Stimulated activated CD4-positive, alpha-beta T cell treated with anti-CD3 and anti-CD28 coated beads, TNF-alpha, amount 100 ng/mL, for 48 hours (primary cell): ENCODE measurements around the gene RTN4IP1.
"Not testable (repeated sequence)": the region's sequence is repeated elsewhere in the genome, so short reads cannot be mapped to it uniquely, and the experiment has no call there.

Experiments
- DNase-seq, 3 donors: peaks; one replicate each; pipeline ENCODE4 v3.0.0-alpha.2; 2020; ENCODE audit warnings: low read depth in 3 of 3

The RTN4IP1 gene

GRCh38 chr6:106586815-106587415, 42.4 kb downstream of the RTN4IP1 start:
- DNase-seq = no peak

DNA sequence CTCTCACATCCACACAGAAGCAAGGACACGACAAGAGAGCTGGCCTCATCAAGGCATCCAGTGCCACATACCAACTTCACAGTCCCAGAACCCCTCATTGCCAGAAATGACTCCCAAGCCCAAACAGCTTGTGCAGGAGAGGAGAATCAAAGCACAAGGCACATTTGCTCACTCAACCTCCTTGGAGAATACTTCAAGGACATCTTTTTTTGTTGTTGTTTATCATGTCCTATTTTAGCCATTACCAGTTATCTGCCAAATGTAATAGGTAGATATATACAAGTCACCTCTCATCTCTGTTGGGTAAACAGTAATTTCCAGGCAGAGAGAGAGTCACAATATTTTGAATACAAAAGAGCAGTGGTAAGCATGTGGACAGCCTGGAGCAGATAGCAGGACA, 47.8 kb downstream of the RTN4IP1 start:
- DNase-seq = no peak

- no peak for DNase-seq
These were observed 50.0 kb downstream of the RTN4IP1 start for GRCh38 chr6:106579281-106579680.

DNA sequence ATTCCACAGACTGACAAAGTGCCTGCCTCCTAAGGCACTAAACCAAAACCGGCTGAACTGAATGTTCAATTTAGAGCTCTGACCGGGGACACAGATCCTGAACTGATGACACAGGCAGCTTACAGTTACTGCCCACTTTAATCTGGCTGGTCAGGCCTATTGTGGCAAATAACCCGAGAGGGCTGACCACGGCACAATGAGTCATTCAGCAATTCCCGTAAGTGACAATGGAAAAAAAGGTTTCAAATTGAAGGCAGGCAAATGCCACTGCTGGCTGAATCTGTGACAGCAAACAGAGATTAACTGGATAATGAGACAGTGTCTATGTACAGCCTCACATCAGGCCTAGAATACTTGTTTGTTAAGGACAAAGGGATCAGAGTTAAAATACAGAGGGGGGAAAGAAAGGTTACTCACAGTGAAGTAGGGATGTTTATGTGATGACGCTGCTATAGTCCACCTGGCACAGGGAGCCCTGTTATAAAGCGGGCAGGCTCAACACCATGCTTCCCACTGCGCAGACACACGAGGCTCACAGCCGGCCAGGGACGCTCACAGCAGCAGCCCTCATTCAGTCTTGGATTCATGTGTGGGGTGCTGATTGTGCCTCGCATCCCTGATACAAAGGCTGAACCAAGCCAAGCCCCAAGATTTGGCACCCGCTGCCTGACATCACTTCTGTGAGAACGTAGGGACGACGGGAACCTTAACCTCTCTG, 54.4 kb downstream of the RTN4IP1 start:
- DNase-seq = no peak

- no peak for DNase-seq
These were observed 56.3 kb downstream of the RTN4IP1 start for GRCh38 chr6:106572875-106573585.

- DNase-seq = no peak
These were observed 56.9 kb downstream of the RTN4IP1 start for GRCh38 chr6:106572436-106572835.

- no peak for DNase-seq
These were observed 59.9 kb downstream of the RTN4IP1 start for GRCh38 chr6:106569428-106569827.

- DNase-seq = no peak
These were observed 60.8 kb downstream of the RTN4IP1 start for GRCh38 chr6:106568530-106568929.

DNA sequence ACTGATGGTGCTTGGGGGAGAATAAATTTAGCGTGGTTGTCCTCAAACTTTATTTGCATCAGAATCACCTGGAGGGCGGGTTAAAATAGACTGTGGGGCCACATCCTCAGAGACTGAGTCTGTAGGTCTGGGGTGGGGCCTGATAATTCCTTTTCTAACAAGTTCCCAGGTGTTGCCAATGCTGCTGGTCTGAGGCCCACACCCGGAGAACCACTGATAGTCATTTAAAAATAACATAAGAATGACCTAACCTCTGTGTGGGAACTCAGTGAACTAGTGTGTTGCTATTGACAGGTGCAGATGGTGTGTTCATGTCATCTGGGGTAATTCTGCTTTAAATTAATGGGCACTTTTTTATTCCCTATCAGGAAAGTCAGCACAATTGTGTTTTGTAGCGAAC, 64.8 kb downstream of the RTN4IP1 start:
- DNase-seq = no peak

GRCh38 chr6:106563614-106564013, 65.7 kb downstream of the RTN4IP1 start:
- DNase-seq = no peak

DNA sequence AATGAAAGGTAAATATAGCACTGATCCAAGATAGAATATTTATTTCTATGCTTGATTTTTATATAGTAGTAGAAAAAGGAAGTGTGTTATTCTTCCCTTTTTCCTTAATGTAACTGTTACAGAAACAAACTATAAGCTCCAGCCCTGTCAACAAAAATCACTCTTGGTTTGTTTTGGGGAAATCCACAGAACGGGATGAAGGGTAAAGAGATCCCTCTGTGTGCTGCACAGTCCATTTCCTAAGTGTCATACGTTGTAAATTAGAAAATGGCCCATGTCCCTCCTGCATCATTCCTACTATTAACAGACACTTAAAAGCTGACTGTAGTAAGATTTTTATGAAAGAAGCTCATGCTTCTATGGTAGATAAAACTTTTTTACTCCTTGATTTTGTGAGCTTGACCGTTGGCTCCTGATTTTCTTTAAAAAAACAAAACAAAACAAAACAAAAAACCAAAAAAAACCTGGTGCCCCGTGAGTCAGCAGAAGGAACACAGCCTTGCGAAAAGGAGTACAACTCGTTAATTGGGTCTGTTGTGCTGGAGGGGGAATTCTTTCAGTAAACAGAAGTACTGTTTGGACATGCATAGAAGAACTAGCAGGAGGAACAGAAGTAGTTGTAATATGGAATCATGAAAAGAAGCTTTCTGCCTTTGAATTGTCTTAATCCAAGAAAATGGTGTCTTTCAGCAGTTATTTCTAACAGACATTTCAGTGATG, 67.5 kb downstream of the RTN4IP1 start:
- DNase-seq = no peak

DNA sequence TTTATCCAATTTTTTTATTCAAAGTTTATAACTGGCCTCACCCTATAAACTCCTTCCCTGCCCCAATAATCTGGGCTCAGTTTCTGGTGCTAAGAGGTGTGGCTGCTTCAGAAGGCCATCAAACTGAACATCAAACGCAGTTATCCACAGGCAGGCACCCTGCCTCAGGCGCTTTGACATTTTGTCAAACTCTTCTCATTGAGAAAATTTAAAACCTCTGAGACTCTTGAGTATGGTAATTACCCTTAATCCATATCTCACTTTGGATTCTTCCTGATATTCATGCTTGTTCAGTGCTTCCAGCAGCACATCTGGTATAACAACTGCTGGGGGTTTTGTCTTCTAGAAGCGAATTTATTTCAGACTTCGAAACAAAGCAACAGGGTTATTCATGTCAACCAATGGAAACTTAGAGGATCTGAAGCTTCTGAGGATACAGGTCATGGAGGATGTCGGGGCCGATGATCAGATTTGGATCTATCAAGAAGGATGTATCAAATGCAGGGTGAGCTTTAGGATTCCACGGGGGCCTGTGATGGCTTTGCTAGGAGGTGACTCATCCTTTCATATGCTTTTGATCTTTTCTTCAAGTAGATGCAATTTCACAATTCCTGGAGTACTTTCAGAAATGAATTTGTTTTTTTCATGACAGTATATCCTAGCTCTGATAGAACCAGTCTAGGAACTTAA, 68.2 kb downstream of the RTN4IP1 start:
- no peak for DNase-seq

- not testable (repeated sequence) for DNase-seq
These were observed 69.6 kb downstream of the RTN4IP1 start for GRCh38 chr6:106559659-106560058.

DNA sequence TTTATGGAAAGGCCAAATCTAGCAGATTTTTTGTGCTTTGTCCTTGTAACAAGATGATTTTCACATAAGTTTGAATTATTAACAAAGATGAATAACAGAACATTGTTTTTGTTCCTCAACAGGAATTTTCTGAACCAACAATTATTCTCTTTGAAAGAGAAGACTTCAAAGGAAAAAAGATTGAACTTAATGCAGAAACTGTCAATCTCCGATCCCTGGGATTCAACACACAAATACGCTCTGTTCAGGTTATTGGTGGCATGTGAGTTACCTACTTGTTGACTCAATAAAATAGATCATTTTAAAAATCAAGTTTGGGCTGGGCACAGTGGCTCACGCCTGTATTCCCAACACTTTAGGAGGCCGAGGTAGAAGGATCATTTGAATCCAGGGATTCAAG, 70.9 kb downstream of the RTN4IP1 start:
- DNase-seq = no peak

DNA sequence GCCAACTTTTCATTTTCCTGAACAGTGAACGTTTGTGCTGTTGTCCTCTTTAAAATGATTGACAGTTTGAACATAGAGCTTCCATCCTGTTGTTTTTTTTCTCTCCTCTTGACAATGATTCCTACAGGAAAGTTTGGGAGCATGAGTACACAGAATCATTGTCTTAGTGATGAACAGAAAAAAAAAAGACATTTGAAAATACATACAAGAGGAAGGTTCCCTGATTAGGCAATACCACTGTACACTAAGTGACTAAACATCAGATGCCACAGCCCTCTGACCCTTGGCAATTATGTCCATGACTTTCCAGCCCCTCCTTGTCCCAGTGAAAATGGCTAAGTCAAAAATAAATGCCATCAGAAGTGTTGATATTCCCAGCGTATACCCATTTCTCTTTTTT, 71.5 kb downstream of the RTN4IP1 start:
- DNase-seq = no peak

GRCh38 chr6:106556368-106556960, 72.8 kb downstream of the RTN4IP1 start:
- no peak for DNase-seq

DNA sequence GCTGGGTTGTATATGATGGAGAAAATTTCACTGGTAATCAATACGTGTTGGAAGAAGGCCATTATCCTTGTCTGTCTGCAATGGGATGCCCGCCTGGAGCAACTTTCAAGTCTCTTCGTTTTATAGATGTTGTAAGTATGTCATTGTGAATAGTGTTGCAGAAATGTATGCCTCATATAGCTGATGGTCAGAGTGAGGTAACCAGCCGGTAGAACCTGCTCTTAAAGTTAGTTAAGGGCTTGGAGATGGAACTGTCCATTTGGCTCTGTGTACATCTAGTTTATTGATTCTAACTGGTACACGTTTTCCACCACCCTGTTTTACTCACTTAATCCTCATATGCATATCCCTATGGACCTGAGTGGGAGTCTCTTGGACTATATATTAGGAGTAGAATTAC, 73.5 kb downstream of the RTN4IP1 start:
- DNase-seq = no peak

- DNase-seq = peak in 1 of 3 donors; percentile 40
These were observed 75.9 kb downstream of the RTN4IP1 start for GRCh38 chr6:106553440-106553839.

GRCh38 chr6:106551155-106551554, 78.1 kb downstream of the RTN4IP1 start:
- DNase-seq = no peak

DNA sequence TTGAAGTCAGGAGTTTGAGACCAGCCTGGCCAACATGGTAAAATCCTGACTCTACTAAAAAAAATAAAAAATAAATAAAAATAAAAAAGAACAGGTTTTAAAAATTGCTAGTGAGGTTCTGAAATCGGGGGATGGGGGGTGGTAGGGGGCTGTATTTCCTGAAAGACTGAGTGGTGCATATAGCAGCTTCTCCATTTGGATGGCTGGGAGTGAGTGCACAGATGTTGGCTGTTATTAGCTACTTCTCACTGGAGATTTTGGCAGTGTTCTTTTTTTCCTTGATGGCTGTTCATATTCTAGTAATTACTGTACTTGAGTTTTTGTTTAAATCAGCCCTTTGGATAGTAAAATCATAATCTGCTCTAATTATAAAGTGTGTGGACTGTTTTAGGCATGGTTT, 79.8 kb downstream of the RTN4IP1 start:
- DNase-seq = no peak

DNA sequence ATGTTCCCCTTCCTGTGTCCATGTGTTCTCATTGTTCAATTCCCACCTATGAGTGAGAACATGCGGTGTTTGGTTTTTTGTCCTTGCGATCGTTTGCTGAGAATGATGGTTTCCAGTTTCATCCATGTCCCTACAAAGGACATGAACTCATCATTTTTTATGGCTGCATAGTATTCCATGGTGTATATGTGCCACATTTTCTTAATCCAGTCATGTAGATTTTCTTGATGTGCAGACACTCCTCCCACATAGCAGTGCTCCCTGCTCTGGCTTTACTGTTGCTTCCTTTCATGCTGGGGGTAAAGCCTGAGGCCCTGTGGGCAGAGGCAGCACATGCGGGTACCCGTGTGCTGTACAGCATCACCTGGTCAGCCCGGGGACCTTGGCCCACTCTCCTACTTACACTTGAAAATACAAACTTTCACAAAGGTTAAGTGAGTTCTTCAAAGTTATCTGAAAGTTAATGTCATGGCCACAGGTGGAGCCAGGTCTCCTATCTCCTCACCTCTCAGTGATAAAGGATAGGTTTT, 80.3 kb downstream of the RTN4IP1 start:
- DNase-seq = not testable (repeated sequence)
